ENCODE data around the gene FZD7. TPM values are rescaled to one million over a fixed set of nuclear protein-coding genes. Genes with fewer than 3 reads are reported as not detected.

Gene FZD7
- total and polyA plus RNA-seq, 3 donors from 2014 or later, result 7.1 to 9.1 (median 8.3) TPM

DNA sequence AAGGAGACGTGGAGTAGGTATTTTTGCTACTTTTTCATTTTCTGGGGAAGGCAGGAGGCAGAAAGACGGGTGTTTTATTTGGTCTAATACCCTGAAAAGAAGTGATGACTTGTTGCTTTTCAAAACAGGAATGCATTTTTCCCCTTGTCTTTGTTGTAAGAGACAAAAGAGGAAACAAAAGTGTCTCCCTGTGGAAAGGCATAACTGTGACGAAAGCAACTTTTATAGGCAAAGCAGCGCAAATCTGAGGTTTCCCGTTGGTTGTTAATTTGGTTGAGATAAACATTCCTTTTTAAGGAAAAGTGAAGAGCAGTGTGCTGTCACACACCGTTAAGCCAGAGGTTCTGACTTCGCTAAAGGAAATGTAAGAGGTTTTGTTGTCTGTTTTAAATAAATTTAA is 3.4 kb downstream of the FZD7 start:
- Histone ChIP-seq H3K4me1 (peaks cover 4% of the 10 kb centered on the region), H3K9me3 (no peaks in the 10 kb centered on the region), H3K4me3 (no peak overlapping the region), H3K27ac (no peak overlapping the region), H3K27me3 (no peaks in the 10 kb centered on the region), H3K36me3 (ENCODE audit: low read depth, missing control alignments) (no peaks in the 10 kb centered on the region)
- 38 to 54% methylated on average over 7 of the region's 7 CpGs for WGBS, 2 donors
- DNase-seq, result no peak
- intact Hi-C loops (cut with DNase I; ENCODE audit: low total_unique reads), result no loop called here
- no peak for TF ChIP-seq POLR2A (IDR thresholded peaks at IDR 0.05)
- TF ChIP-seq, protein P1, sequence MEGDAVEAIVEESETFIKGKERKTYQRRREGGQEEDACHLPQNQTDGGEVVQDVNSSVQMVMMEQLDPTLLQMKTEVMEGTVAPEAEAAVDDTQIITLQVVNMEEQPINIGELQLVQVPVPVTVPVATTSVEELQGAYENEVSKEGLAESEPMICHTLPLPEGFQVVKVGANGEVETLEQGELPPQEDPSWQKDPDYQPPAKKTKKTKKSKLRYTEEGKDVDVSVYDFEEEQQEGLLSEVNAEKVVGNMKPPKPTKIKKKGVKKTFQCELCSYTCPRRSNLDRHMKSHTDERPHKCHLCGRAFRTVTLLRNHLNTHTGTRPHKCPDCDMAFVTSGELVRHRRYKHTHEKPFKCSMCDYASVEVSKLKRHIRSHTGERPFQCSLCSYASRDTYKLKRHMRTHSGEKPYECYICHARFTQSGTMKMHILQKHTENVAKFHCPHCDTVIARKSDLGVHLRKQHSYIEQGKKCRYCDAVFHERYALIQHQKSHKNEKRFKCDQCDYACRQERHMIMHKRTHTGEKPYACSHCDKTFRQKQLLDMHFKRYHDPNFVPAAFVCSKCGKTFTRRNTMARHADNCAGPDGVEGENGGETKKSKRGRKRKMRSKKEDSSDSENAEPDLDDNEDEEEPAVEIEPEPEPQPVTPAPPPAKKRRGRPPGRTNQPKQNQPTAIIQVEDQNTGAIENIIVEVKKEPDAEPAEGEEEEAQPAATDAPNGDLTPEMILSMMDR (IDR thresholded peaks at IDR 0.05), result no peak

DNA sequence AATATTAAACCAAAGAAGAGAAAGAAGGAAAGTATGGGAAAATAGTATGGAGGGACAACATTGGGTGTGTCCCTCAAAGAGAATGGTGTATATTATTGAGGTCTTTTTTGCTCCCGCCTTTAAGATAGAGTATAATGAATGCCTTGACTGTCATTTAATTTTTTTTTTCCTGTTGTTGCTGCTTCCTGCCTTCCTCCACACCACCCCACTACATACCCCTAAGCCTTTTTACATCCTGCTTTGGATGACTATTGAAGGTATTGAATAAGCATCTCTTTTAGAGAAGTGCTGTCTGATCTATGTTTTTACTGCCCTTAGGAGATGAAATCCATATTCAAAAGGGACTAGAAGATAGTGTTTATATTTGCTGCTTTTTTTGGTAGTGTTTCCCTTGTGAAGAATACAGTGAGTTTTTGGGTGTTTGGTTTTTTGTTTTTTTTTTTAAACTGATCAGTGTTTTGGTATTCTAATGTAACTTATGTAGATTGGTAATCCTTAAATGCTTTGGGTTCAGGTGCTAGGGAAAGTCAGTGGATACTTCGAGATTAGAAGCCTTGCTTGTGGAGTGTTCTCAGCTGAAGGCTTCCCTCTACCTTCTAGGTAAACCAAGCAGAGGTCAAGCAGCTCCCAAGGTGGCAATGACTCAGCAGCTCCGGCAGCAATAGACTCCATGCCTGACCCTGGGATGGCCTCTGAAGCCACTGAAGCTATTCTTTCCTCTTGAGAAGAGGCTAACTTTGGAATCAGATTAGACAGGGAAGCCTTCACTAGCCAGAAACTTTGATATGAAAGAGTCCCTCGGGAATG is 5.0 kb downstream of the FZD7 start:
- H3K27me3 ChIP-seq, result no peaks in the 10 kb centered on the region
- WGBS, 2 donors, result 55 to 68% methylated on average over 4 of the region's 4 CpGs
- no peak for TF ChIP-seq POLR2A (IDR thresholded peaks at IDR 0.05)
- TF ChIP-seq, protein P1 (IDR thresholded peaks at IDR 0.05), result no peak
- no peak for DNase-seq
- H3K27ac ChIP-seq, result no peak overlapping the region
- H3K9me3 ChIP-seq, result no peaks in the 10 kb centered on the region
- no peaks in the 10 kb centered on the region for H3K36me3 ChIP-seq (ENCODE audit: low read depth, missing control alignments)
- H3K4me1 ChIP-seq, result peaks cover 4% of the 10 kb centered on the region
- no peak overlapping the region for H3K4me3 ChIP-seq
- intact Hi-C loops (cut with DNase I; ENCODE audit: low total_unique reads), result no loop called here

DNA sequence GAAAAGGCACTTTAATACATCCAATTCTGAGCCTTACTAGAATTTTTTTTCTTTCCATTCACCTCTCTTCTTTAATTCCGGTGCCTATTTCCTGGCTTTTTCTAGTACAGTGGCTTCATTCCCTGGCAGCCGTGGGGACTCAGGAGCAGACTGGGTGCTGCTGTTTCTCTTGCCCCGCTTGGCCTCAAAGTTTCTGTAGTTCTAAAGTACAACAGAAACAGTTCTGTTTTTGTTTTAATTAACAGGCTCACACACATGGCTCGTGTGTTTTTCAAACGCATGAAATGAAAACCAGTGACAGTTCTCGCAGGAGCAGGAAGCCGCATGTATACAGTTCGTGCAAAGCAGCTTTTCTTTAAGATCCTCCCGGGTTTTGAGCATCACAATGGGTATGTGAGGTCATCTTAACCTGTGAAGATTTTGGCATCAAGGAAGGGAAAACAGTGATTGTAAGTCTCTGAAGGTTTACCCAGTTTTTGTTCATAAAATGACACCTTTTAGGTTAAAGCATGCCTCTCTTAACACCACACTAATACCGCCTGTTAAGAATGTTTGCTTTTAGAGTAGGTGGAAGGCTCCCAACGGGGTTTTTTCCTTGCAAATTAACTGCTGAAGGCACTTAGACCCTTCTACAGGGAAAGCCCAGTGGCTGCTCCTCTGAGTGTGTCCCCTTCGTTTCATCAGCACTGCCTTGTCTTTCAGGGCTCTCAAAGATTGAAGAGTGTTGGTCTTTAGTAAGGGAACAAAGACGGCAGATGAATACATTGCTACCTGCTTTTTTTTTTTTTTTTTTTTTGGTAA is 5.8 kb downstream of the FZD7 start:
- 61 to 63% methylated on average over 13 of the region's 13 CpGs for WGBS, 2 donors
- no peak overlapping the region for H3K4me3 ChIP-seq
- H3K36me3 ChIP-seq (ENCODE audit: low read depth, missing control alignments), result no peaks in the 10 kb centered on the region
- peaks cover 4% of the 10 kb centered on the region for H3K4me1 ChIP-seq
- no peaks in the 10 kb centered on the region for H3K27me3 ChIP-seq
- TF ChIP-seq, protein P1 (IDR thresholded peaks at IDR 0.05), result no peak
- no peak for TF ChIP-seq POLR2A (IDR thresholded peaks at IDR 0.05)
- intact Hi-C loops (cut with DNase I; ENCODE audit: low total_unique reads), result no loop called here
- H3K27ac ChIP-seq, result no peak overlapping the region
- no peaks in the 10 kb centered on the region for H3K9me3 ChIP-seq
- DNase-seq, result no peak

DNA sequence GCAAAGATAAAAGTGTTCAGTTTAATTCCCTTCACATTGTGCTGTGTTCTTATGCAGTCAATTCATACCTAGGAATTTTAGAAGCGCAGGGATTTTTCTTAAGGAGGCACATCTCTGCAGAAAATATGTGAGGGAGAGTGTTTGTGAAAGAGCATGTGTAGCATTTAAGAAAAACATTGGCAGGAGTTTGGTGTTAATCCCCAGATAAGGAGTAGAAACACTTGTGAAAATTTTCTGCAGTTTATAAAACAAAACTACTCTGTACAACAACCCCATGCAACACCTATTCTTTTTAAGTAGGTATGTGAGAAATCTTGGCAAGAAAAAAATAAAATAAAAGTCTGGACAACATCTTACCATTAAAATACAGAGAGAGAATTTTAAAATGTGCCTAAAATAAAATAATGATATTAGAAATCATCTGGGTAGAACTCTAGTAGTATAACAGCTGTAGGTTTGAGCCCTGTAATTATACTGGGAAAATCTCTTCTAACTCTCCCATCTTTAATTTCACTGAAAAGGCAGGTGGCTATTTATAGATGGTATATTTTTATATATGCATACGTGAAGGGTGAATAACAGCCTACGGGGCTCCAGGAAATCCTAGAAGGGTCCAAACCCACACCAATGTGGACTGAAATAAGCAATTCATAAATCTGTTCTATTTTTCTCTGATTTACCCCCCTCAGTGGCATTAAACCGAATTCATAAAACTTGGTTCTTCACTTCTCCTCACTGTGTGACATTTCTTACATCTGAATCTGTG is 6.6 kb downstream of the FZD7 start:
- H3K36me3 ChIP-seq (ENCODE audit: low read depth, missing control alignments), result no peaks in the 10 kb centered on the region
- TF ChIP-seq, protein P1 (IDR thresholded peaks at IDR 0.05), result no peak
- TF ChIP-seq POLR2A (IDR thresholded peaks at IDR 0.05), result no peak
- H3K9me3 ChIP-seq, result no peaks in the 10 kb centered on the region
- H3K27me3 ChIP-seq, result no peaks in the 10 kb centered on the region
- peaks cover under 1% of the 10 kb centered on the region for H3K4me1 ChIP-seq
- DNase-seq, result no peak
- intact Hi-C loops (cut with DNase I; ENCODE audit: low total_unique reads), result no loop called here
- no peak overlapping the region for H3K27ac ChIP-seq
- no peak overlapping the region for H3K4me3 ChIP-seq
- WGBS, 2 donors, result 82 to 86% methylated on average over 4 of the region's 4 CpGs

Measured in testis (tissue), 3 donors.